Thyroid gland (tissue), 4 donors: ENCODE measurements around the gene HAPLN1.

Experiments used
- CTCF ChIP-seq, 6 experiments: fragments of 200-600 bp in 3 of 6; fragments of 450-650 bp in 3 of 6; sonication (generic) in 3 of 6; IDR thresholded peaks; one replicate each; pipeline ENCODE4 v1.5.1; 2016 to 2019; ENCODE audit warnings: antibody characterized with exemption in 6 of 6, mild to moderate bottlenecking in 2 of 6, inconsistent platforms in 1 of 6, moderate library complexity in 1 of 6
- POLR2A ChIP-seq, 2 donors: fragments of 450-650 bp; IDR thresholded peaks; one replicate each; pipeline ENCODE4 v1.6.1; 2017; ENCODE audit warnings: antibody characterized with exemption in 2 of 2, mild to moderate bottlenecking in 2 of 2, moderate library complexity in 1 of 2

GRCh38 chr5:83724935-83725334, 4.3 kb upstream of the HAPLN1 start:
- TF ChIP-seq CTCF (IDR thresholded peaks at IDR 0.05) = no peak
- TF ChIP-seq POLR2A (IDR thresholded peaks at IDR 0.05) = no peak
